GM21367 (cell line): ENCODE results near the gene TRMU.
A peak's percentile ranks its signal among the peaks of the same experiment; 100 is the strongest.

Source experiments
- ATAC-seq: cut with Tn5 transposase; IDR thresholded peaks from one replicate; pipeline ENCODE4 v1.9.1; 2021; ENCODE audit not compliant: unreplicated experiment

TRMU gene

DNA sequence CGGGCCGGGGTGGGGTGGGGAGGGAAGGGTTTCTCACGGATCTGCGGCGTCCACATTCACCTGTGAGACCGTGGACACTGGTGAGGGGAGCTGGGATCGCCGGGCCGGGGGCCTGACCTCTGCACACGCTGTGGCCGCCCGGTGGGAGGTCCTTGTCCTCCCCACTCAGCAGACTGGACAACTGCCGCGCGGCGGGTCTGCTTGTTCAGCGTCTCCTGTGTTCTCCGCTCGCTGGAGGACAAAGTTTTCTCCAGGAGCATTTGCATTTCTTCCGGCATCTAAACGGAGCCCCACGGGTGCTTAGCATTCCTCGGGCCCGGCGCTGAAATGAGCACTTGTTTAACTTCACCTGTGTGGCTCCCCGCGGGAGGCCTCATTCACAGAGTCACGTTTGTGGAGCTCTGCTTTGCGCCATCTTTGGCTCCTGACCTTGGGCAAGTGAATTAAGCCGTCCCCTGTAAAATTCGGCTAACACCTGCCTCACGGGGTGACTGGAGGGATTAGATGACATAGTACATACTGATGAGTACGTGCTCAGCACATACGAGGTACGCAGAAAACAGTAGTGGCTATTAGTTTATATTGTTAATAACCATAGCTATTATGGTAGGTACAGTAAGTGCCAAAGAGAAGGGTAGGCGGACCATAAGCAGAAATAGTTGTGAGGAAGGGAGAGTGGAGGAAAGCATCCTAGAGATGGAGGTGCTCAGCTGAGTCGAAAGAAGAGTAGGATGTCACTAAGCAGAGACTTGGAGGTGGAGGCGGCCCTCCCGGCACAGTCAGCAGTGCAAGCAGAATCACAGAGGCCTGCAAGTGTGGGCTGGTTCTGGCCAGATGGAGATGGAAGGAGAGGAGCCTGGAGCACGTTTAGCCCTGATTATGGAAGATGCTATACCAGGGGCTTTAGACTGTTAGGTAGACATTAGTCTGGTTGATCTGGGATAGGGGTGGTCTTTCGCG is 885 bp downstream of the TRMU start:
- peak; percentile 11 for ATAC-seq

DNA sequence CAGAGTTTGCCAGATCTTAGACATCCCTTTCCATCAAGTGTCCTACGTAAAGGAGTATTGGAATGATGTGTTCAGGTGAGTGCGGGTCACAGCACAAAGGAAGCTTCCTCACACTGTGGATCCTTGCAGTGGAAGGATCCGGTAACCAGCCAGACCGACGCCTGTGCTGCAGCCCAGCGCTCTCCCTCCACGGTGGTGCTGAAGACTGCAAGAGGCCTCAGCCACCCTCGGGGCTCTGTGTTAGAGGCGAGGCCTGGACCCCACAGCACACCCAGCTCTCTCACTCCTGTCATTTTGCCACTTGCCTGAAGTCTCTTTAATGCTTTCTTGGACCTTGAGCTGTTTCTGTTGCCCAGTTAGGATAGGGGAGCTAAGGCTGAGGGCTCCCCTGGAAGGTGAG is 2.4 kb downstream of the TRMU start:
- no peak for ATAC-seq

- no peak for ATAC-seq
Measured at GRCh38 chr22:46338636-46339035, 3.1 kb downstream of the TRMU start.

GRCh38 chr22:46339956-46340355 is 4.4 kb downstream of the TRMU start:
- ATAC-seq: no peak

GRCh38 chr22:46340676-46341075 is 5.2 kb downstream of the TRMU start:
- ATAC-seq: no peak

GRCh38 chr22:46346680-46347405 is 11.3 kb downstream of the TRMU start:
- ATAC-seq: no peak

GRCh38 chr22:46347646-46348045 is 12.1 kb downstream of the TRMU start:
- no peak for ATAC-seq

DNA sequence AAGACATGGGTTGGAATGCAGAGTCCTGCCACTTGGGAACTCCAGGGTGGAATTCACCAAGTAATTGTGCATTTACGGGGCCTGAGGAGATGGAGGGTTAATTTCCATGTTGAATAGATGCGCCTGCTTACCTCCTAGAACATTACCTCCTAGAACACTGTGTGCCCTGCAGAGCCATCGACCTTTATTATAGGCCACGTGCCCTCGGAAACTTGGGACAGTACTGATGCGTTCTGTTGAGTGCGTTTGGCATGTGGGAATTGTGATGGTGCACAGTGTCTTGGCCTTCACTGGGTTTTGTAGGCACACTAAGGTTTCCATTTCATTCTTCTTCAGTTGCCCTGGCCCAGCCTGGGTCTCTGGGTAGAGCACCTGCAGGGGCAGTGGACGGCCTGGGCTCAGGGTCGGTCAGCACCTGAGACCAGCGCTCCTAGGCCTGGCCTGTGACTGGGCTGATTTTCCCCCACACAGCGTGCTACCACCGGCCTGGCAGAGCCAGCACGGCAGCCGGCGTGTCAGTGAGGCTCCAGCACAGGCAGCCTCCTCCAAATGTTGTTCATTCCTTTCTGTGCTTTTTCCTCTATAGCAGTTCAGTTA is 12.7 kb downstream of the TRMU start:
- ATAC-seq: no peak

GRCh38 chr22:46349238-46349637 is 13.7 kb downstream of the TRMU start:
- no peak for ATAC-seq

GRCh38 chr22:46349681-46350080 is 14.2 kb downstream of the TRMU start:
- ATAC-seq: no peak

GRCh38 chr22:46350121-46350520 is 14.6 kb downstream of the TRMU start:
- no peak for ATAC-seq

GRCh38 chr22:46350646-46351045 is 15.1 kb downstream of the TRMU start:
- no peak for ATAC-seq

- no peak for ATAC-seq
Measured at GRCh38 chr22:46351131-46351735, 15.7 kb downstream of the TRMU start.

- no peak for ATAC-seq
Measured at GRCh38 chr22:46351767-46352166, 16.3 kb downstream of the TRMU start.

- no peak for ATAC-seq
Measured at GRCh38 chr22:46352276-46352675, 16.8 kb downstream of the TRMU start.

GRCh38 chr22:46352691-46353386 is 17.3 kb downstream of the TRMU start:
- ATAC-seq: no peak

- no peak for ATAC-seq
Measured at GRCh38 chr22:46353483-46354105, 18.1 kb downstream of the TRMU start.

DNA sequence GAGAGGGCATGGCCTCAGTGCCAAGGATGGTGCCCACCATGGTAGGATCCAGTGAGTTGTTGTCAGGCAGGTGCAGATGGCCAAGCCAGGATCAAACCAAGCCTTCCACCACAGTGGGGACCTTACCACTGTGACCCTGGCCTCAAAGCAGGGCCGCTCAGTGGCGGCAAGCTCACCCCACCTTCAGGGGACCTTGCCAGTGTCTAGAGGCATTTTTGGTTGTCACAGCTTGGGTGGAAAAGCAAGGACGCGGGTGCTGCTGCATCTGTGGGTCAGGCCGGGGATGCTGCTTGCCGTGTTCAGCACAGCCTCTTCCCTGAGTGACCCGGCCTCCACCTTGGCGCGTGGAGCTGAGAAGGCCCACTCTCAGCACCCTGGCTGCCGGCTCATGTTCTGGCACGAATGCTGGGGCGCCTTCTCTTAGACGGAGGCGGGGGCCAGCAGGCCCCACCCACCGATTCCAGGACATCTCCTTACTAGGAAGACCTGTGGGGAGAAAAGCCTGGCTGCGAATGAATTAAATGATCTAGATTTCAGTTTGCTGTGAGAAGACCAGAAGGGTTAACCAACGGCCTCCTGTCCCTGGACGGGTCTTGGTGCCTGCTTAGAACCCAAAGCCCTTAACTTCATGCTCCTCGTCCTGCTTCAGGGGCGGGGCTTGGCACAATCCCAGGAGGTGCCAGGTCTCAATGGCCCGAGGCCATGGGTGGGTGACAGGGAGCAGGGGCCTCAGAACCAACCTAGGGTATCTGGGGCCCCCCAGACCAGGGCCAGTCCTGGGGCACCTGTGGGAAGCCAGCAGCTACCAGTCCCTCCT is 18.9 kb downstream of the TRMU start:
- no peak for ATAC-seq

GRCh38 chr22:46354993-46355305 is 19.4 kb downstream of the TRMU start:
- ATAC-seq: no peak
